Measurements from ENCODE around the gene CDK3. TPM values are rescaled to one million over a fixed set of nuclear protein-coding genes. Genes with fewer than 3 reads are reported as not detected.

Gene CDK3
- polyA plus RNA-seq, 2 of the 4 experiments (the other 2 are of a cell fraction), result 5.1 to 5.5 TPM

- H3K4me2 ChIP-seq, result no peak overlapping the region
- no peak overlapping the region for H3K27ac ChIP-seq
- no peak for DNase-seq (ENCODE audit: low read depth in 1 of 2, low spot score in 1 of 2)
- POLR2A ChIA-PET, result interaction anchor here (1.9 kb wide), 1 partner anchor 40 kb away, joined by 4 read pairs; the partner anchor contains the start of gene SRP68
- TF ChIP-seq CTCF (IDR thresholded peaks at IDR 0.05), result no peak
- TF ChIP-seq MAFK (IDR thresholded peaks at IDR 0.05; ENCODE audit: partially characterized antibody), result no peak
- H3K9me3 ChIP-seq, result no peaks in the 10 kb centered on the region
- no peak for ATAC-seq
- FAIRE-seq, result no peak
- H3K4me3 ChIP-seq, result no peak overlapping the region
- peaks cover 16% of the 10 kb centered on the region for H3K4me1 ChIP-seq
- CTCF ChIA-PET, result interaction anchor here (0.7 to 23.8 kb wide), 7 partner anchors 8 to 247 kb away, joined by 3 to 357 read pairs (median 5); partner anchors contain the start of gene GALR2
- WGBS (ENCODE audit: missing lambda C conversion rate), result 90% methylated on average over 5 of the region's 5 CpGs
These were observed 32.1 kb downstream of the CDK3 start for GRCh38 chr17:76032780-76033108.

GRCh38 chr17:76033139-76033538 is 32.5 kb downstream of the CDK3 start:
- H3K4me1 ChIP-seq, result peaks cover 13% of the 10 kb centered on the region
- H3K4me2 ChIP-seq, result no peak overlapping the region
- H3K4me3 ChIP-seq, result no peak overlapping the region
- ATAC-seq, result no peak
- ChIA-PET POLR2A (interaction anchor here (1.9 kb wide), 1 partner anchor 39 kb away, joined by 4 read pairs; the partner anchor contains the start of gene SRP68), CTCF (interaction anchor here (0.6 to 23.8 kb wide), 9 partner anchors 8 to 373 kb away, joined by 3 to 357 read pairs (median 5); partner anchors contain the start of gene GALR2)
- no peaks in the 10 kb centered on the region for H3K9me3 ChIP-seq
- DNase-seq (ENCODE audit: low read depth in 1 of 2, low spot score in 1 of 2), result no peak
- TF ChIP-seq ESRRA (IDR thresholded peaks at IDR 0.05; ENCODE audit: borderline replicate concordance, low read length) (no peak), NPAS2 (CRISPR knock-in tag; IDR thresholded peaks at IDR 0.05; ENCODE audit: borderline replicate concordance) (no peak), FOSL2 (IDR thresholded peaks at IDR 0.05) (no peak), FOSL2 (CRISPR knock-in tag; IDR thresholded peaks at IDR 0.05) (no peak), TP53 (CRISPR knock-in tag; IDR thresholded peaks at IDR 0.05) (no peak), RCOR1 (IDR thresholded peaks at IDR 0.05; ENCODE audit: low read depth, low read length) (no peak), EHMT2 (IDR thresholded peaks at IDR 0.05; ENCODE audit: low read depth) (no peak), CHD2 (IDR thresholded peaks at IDR 0.05; ENCODE audit: low read length, partially characterized antibody) (no peak), KDM5A (IDR thresholded peaks at IDR 0.05) (no peak), KDM1A (IDR thresholded peaks at IDR 0.05; ENCODE audit: low read depth) (no peak), FOSB (CRISPR knock-in tag; IDR thresholded peaks at IDR 0.05) (no peak), SMC3 (IDR thresholded peaks at IDR 0.05) (no peak), RFX5 (IDR thresholded peaks at IDR 0.05) (no peak), EP300 (IDR thresholded peaks at IDR 0.05) (no peak), CBX2 (IDR thresholded peaks at IDR 0.05; ENCODE audit: borderline replicate concordance, low read depth) (no peak), RNF2 (IDR thresholded peaks at IDR 0.05; ENCODE audit: borderline replicate concordance, low read depth) (no peak), FOXS1 (CRISPR knock-in tag; IDR thresholded peaks at IDR 0.05) (no peak), MAZ (IDR thresholded peaks at IDR 0.05; ENCODE audit: borderline replicate concordance, low read depth, low read length) (no peak), GATA3 (IDR thresholded peaks at IDR 0.05; ENCODE audit: borderline replicate concordance) (no peak)
- TF ChIP-seq, protein P1, sequence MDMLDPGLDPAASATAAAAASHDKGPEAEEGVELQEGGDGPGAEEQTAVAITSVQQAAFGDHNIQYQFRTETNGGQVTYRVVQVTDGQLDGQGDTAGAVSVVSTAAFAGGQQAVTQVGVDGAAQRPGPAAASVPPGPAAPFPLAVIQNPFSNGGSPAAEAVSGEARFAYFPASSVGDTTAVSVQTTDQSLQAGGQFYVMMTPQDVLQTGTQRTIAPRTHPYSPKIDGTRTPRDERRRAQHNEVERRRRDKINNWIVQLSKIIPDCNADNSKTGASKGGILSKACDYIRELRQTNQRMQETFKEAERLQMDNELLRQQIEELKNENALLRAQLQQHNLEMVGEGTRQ (IDR thresholded peaks at IDR 0.05), result no peak
- TF ChIP-seq, protein P2, sequence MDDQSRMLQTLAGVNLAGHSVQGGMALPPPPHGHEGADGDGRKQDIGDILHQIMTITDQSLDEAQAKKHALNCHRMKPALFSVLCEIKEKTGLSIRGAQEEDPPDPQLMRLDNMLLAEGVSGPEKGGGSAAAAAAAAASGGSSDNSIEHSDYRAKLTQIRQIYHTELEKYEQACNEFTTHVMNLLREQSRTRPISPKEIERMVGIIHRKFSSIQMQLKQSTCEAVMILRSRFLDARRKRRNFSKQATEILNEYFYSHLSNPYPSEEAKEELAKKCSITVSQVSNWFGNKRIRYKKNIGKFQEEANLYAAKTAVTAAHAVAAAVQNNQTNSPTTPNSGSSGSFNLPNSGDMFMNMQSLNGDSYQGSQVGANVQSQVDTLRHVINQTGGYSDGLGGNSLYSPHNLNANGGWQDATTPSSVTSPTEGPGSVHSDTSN (IDR thresholded peaks at IDR 0.05), result no peak
- WGBS (ENCODE audit: missing lambda C conversion rate), result 88% methylated on average over 6 of the region's 6 CpGs
- no peak for FAIRE-seq
- H3K27ac ChIP-seq, result no peak overlapping the region

All from A549 (cell line).